ENCODE measurements around the gene MTX1. TPM values are rescaled to one million over a fixed set of nuclear protein-coding genes. Genes with fewer than 3 reads are reported as not detected.
"Not testable (repeated sequence)": the region's sequence is repeated elsewhere in the genome, so short reads cannot be mapped to it uniquely, and the experiment has no call there.

Gene MTX1
- total and polyA plus RNA-seq, 9 of the 15 experiments (the other 6 are each of a cell fraction or from before 2014, with no cell fraction given), result 29.1 to 98.4 (median 66.9) TPM

- TF ChIP-seq PCBP2 (IDR thresholded peaks at IDR 0.05; ENCODE audit: low read depth, low read length, poor library complexity, severe bottlenecking) (no peak), CEBPB (tag; IDR thresholded peaks at IDR 0.05) (no peak), ZNF384 (IDR thresholded peaks at IDR 0.05; ENCODE audit: low read depth, low read length) (no peak), CREB1 (IDR thresholded peaks at IDR 0.05) (no peak), CREB1 (CRISPR knock-in tag; IDR thresholded peaks at IDR 0.05) (no peak), SFPQ (IDR thresholded peaks at IDR 0.05; ENCODE audit: low read depth, low read length) (no peak), NR3C1 (CRISPR knock-in tag; IDR thresholded peaks at IDR 0.05) (no peak)
- TF ChIP-seq, protein P1, sequence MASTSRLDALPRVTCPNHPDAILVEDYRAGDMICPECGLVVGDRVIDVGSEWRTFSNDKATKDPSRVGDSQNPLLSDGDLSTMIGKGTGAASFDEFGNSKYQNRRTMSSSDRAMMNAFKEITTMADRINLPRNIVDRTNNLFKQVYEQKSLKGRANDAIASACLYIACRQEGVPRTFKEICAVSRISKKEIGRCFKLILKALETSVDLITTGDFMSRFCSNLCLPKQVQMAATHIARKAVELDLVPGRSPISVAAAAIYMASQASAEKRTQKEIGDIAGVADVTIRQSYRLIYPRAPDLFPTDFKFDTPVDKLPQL (IDR thresholded peaks at IDR 0.05; ENCODE audit: extremely low read depth, insufficient read length), result no peak
- TF ChIP-seq, protein P2, sequence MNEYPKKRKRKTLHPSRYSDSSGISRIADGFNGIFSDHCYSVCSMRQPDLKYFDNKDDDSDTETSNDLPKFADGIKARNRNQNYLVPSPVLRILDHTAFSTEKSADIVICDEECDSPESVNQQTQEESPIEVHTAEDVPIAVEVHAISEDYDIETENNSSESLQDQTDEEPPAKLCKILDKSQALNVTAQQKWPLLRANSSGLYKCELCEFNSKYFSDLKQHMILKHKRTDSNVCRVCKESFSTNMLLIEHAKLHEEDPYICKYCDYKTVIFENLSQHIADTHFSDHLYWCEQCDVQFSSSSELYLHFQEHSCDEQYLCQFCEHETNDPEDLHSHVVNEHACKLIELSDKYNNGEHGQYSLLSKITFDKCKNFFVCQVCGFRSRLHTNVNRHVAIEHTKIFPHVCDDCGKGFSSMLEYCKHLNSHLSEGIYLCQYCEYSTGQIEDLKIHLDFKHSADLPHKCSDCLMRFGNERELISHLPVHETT (CRISPR knock-in tag; conservative IDR thresholded peaks at IDR 0.05 in 1 of 2, IDR thresholded peaks at IDR 0.05 in 1 of 2), result no peak
Observed at GRCh38 chr1:155188268-155188667, 20.2 kb upstream of the MTX1 start (continued).

- H3K9me3 ChIP-seq (replicated peaks; ENCODE audit: control insufficient read depth, insufficient read depth, low read depth, low read length); H3K36me3 ChIP-seq (ENCODE audit: control insufficient read depth, insufficient read depth, low read length); H3K27ac ChIP-seq (ENCODE audit: extremely low read depth, low read depth, low read length); H3K9me1 ChIP-seq (ENCODE audit: control insufficient read depth, insufficient read depth, low read length); H3K27me3 ChIP-seq (ENCODE audit: control insufficient read depth in 2 of 2, insufficient read depth in 2 of 2, low read length in 2 of 2); in situ Hi-C loops (cut with MboI); POLR2A ChIA-PET; ATAC-seq; H3K4me3 ChIP-seq; DNase-seq (ENCODE audit: extremely low read depth in 1 of 4, low spot score in 3 of 4); H2AFZ ChIP-seq (ENCODE audit: low read depth, low read length); H3K9ac ChIP-seq (ENCODE audit: insufficient read depth in 1 of 2, low read depth in 2 of 2, low read length in 2 of 2); H3K4me2 ChIP-seq (ENCODE audit: insufficient read depth, low read length); CTCF ChIA-PET (ENCODE audit: low intra/inter-chr PET ratio); H4K20me1 ChIP-seq (replicated peaks; ENCODE audit: control insufficient read depth, insufficient read depth, low read length); intact Hi-C loops (cut with micrococcal nuclease); BruUV-seq (replicated peaks); FAIRE-seq: not testable (repeated sequence)
- H3K79me2 ChIP-seq (ENCODE audit: control insufficient read depth, insufficient read depth, low read length), result peaks cover 18% of the 10 kb centered on the region
- peaks cover 11 to 47% of the 10 kb centered on the region in 2 experiments for H3K4me1 ChIP-seq (replicated peaks in 1 of 2; ENCODE audit: control insufficient read depth in 2 of 2, insufficient read depth in 2 of 2, low read length in 2 of 2)
- WGBS (ENCODE audit: insufficient coverage, low coverage, missing lambda C conversion rate), result no CpG with 5 or more reads among the region's 45 CpGs
Observed at GRCh38 chr1:155189926-155190325, 18.6 kb upstream of the MTX1 start.

Data from K562 (cell line).